ENCODE measurements around the gene IL19.

IL19 gene

GRCh38 chr1:206866062-206866461 lies 95.5 kb downstream of the IL19 start:
- Mint-ChIP-seq H3K27me3 (ENCODE audit: low read depth, poor library complexity) (peaks cover 70% of the 10 kb centered on the region), H3K9me3 (no peaks in the 10 kb centered on the region), H3K36me3 (ENCODE audit: low read depth) (no peaks in the 10 kb centered on the region), H3K4me1 (peaks cover 7% of the 10 kb centered on the region), H3K4me3 (no peak overlapping the region), H3K27ac (no peak overlapping the region)
- DNase-seq, result no peak
- TF ChIP-seq CTCF (IDR thresholded peaks at IDR 0.05), result no peak

GRCh38 chr1:206867239-206867638 lies 96.7 kb downstream of the IL19 start:
- no peaks in the 10 kb centered on the region for H3K36me3 Mint-ChIP-seq (ENCODE audit: low read depth)
- no peak for DNase-seq
- no peak for TF ChIP-seq CTCF (IDR thresholded peaks at IDR 0.05)
- H3K27me3 Mint-ChIP-seq (ENCODE audit: low read depth, poor library complexity), result peaks cover 59% of the 10 kb centered on the region
- peaks cover 2% of the 10 kb centered on the region for H3K9me3 Mint-ChIP-seq
- peaks cover 7% of the 10 kb centered on the region for H3K4me1 Mint-ChIP-seq
- no peak overlapping the region for H3K27ac Mint-ChIP-seq
- H3K4me3 Mint-ChIP-seq, result no peak overlapping the region

GRCh38 chr1:206867716-206868115 lies 97.1 kb downstream of the IL19 start:
- H3K27me3 Mint-ChIP-seq (ENCODE audit: low read depth, poor library complexity), result peaks cover 58% of the 10 kb centered on the region
- H3K4me1 Mint-ChIP-seq, result peaks cover 7% of the 10 kb centered on the region
- H3K36me3 Mint-ChIP-seq (ENCODE audit: low read depth), result no peaks in the 10 kb centered on the region
- no peak overlapping the region for H3K4me3 Mint-ChIP-seq
- TF ChIP-seq CTCF (IDR thresholded peaks at IDR 0.05), result no peak
- peaks cover 3% of the 10 kb centered on the region for H3K9me3 Mint-ChIP-seq
- DNase-seq, result no peak
- no peak overlapping the region for H3K27ac Mint-ChIP-seq

- DNase-seq, result no peak
- H3K4me3 Mint-ChIP-seq, result no peak overlapping the region
- peaks cover 53% of the 10 kb centered on the region for H3K27me3 Mint-ChIP-seq (ENCODE audit: low read depth, poor library complexity)
- H3K9me3 Mint-ChIP-seq, result peaks cover 3% of the 10 kb centered on the region
- no peak for TF ChIP-seq CTCF (IDR thresholded peaks at IDR 0.05)
- H3K36me3 Mint-ChIP-seq (ENCODE audit: low read depth), result no peaks in the 10 kb centered on the region
- H3K4me1 Mint-ChIP-seq, result peaks cover 1% of the 10 kb centered on the region
- no peak overlapping the region for H3K27ac Mint-ChIP-seq
These were observed 97.7 kb downstream of the IL19 start for GRCh38 chr1:206868264-206868663.

- Mint-ChIP-seq H3K36me3 (ENCODE audit: low read depth) (no peaks in the 10 kb centered on the region), H3K9me3 (peaks cover 25% of the 10 kb centered on the region), H3K4me3 (no peak overlapping the region), H3K27me3 (ENCODE audit: low read depth, poor library complexity) (peaks cover 37% of the 10 kb centered on the region), H3K4me1 (no peaks in the 10 kb centered on the region), H3K27ac (no peak overlapping the region)
- TF ChIP-seq CTCF (IDR thresholded peaks at IDR 0.05), result no peak
- no peak for DNase-seq
These were observed 101.6 kb downstream of the IL19 start for GRCh38 chr1:206872139-206872538.

GRCh38 chr1:206873603-206874188 lies 103.1 kb downstream of the IL19 start:
- peaks cover 41% of the 10 kb centered on the region for H3K9me3 Mint-ChIP-seq
- H3K27ac Mint-ChIP-seq, result no peak overlapping the region

More at GRCh38 chr1:206873603-206874188, 103.1 kb downstream of the IL19 start:
- TF ChIP-seq CTCF (IDR thresholded peaks at IDR 0.05), result no peak
- DNase-seq, result no peak
- Mint-ChIP-seq H3K36me3 (ENCODE audit: low read depth) (no peaks in the 10 kb centered on the region), H3K4me3 (no peak overlapping the region), H3K27me3 (ENCODE audit: low read depth, poor library complexity) (peaks cover 24% of the 10 kb centered on the region), H3K4me1 (no peaks in the 10 kb centered on the region)
